ENCODE data around the gene PYROXD2. TPM values are rescaled to one million over a fixed set of nuclear protein-coding genes. Genes with fewer than 3 reads are reported as not detected.

Gene PYROXD2
- total and polyA plus RNA-seq, 2 of the 13 experiments (the other 11 are each of a cell fraction or from before 2014, with no cell fraction given): 2.0 to 6.2 TPM

DNA sequence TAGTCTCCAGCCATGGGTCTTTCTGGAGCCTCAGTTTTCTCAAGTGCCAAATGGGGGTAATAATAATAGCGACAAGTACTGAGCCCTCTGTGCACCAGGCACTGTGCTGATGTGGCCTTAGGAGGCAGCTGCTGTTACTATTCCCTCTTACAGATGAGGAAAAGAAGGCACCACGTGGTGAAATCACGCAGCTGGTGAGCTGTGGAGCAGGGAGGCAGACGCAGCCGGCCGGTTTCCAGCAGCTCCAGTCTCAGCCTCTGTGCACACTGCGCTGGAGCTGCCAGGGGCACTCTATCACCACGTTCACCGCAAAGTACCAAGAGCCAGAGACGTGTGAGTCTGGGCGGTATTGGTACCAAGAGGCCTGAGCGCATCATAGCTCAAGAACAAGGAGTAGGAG lies 9.6 kb downstream of the PYROXD2 start:
- H3K4me3 ChIP-seq (replicated peaks in 1 of 3; ENCODE audit: insufficient read depth in 1 of 3, low read depth in 2 of 3, low read length in 3 of 3): no peak overlapping the region
- WGBS (ENCODE audit: low lambda C conversion rate): 77% methylated on average over 10 of the region's 12 CpGs
- no peak for TF ChIP-seq ZSCAN25 (CRISPR knock-in tag; IDR thresholded peaks at IDR 0.05)
- no peak for TF ChIP-seq KLF13 (CRISPR knock-in tag; IDR thresholded peaks at IDR 0.05)
- TF ChIP-seq, protein P1, sequence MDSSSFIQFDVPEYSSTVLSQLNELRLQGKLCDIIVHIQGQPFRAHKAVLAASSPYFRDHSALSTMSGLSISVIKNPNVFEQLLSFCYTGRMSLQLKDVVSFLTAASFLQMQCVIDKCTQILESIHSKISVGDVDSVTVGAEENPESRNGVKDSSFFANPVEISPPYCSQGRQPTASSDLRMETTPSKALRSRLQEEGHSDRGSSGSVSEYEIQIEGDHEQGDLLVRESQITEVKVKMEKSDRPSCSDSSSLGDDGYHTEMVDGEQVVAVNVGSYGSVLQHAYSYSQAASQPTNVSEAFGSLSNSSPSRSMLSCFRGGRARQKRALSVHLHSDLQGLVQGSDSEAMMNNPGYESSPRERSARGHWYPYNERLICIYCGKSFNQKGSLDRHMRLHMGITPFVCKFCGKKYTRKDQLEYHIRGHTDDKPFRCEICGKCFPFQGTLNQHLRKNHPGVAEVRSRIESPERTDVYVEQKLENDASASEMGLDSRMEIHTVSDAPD (CRISPR knock-in tag; IDR thresholded peaks at IDR 0.05): no peak
- TF ChIP-seq MYC (CRISPR knock-in tag; IDR thresholded peaks at IDR 0.05; ENCODE audit: borderline replicate concordance): no peak
- TF ChIP-seq, protein P2, sequence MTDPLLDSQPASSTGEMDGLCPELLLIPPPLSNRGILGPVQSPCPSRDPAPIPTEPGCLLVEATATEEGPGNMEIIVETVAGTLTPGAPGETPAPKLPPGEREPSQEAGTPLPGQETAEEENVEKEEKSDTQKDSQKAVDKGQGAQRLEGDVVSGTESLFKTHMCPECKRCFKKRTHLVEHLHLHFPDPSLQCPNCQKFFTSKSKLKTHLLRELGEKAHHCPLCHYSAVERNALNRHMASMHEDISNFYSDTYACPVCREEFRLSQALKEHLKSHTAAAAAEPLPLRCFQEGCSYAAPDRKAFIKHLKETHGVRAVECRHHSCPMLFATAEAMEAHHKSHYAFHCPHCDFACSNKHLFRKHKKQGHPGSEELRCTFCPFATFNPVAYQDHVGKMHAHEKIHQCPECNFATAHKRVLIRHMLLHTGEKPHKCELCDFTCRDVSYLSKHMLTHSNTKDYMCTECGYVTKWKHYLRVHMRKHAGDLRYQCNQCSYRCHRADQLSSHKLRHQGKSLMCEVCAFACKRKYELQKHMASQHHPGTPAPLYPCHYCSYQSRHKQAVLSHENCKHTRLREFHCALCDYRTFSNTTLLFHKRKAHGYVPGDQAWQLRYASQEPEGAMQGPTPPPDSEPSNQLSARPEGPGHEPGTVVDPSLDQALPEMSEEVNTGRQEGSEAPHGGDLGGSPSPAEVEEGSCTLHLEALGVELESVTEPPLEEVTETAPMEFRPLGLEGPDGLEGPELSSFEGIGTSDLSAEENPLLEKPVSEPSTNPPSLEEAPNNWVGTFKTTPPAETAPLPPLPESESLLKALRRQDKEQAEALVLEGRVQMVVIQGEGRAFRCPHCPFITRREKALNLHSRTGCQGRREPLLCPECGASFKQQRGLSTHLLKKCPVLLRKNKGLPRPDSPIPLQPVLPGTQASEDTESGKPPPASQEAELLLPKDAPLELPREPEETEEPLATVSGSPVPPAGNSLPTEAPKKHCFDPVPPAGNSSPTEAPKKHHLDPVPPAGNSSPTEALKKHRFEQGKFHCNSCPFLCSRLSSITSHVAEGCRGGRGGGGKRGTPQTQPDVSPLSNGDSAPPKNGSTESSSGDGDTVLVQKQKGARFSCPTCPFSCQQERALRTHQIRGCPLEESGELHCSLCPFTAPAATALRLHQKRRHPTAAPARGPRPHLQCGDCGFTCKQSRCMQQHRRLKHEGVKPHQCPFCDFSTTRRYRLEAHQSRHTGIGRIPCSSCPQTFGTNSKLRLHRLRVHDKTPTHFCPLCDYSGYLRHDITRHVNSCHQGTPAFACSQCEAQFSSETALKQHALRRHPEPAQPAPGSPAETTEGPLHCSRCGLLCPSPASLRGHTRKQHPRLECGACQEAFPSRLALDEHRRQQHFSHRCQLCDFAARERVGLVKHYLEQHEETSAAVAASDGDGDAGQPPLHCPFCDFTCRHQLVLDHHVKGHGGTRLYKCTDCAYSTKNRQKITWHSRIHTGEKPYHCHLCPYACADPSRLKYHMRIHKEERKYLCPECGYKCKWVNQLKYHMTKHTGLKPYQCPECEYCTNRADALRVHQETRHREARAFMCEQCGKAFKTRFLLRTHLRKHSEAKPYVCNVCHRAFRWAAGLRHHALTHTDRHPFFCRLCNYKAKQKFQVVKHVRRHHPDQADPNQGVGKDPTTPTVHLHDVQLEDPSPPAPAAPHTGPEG (CRISPR knock-in tag; IDR thresholded peaks at IDR 0.05): no peak
- no peak for TF ChIP-seq IKZF1 (IDR thresholded peaks at IDR 0.05)
- TF ChIP-seq PHF20 (CRISPR knock-in tag; IDR thresholded peaks at IDR 0.05): no peak
- TF ChIP-seq LCORL (IDR thresholded peaks at IDR 0.05): no peak
- TF ChIP-seq LCORL (CRISPR knock-in tag; IDR thresholded peaks at IDR 0.05): no peak
- no peak for TF ChIP-seq ZNF138 (CRISPR knock-in tag; IDR thresholded peaks at IDR 0.05; ENCODE audit: low read depth)
- no peak for TF ChIP-seq ZNF468 (CRISPR knock-in tag; IDR thresholded peaks at IDR 0.05)
- no peak for TF ChIP-seq AHR (CRISPR knock-in tag; IDR thresholded peaks at IDR 0.05)
- TF ChIP-seq ZFP62 (CRISPR knock-in tag; IDR thresholded peaks at IDR 0.05): no peak
- TF ChIP-seq, protein P3, sequence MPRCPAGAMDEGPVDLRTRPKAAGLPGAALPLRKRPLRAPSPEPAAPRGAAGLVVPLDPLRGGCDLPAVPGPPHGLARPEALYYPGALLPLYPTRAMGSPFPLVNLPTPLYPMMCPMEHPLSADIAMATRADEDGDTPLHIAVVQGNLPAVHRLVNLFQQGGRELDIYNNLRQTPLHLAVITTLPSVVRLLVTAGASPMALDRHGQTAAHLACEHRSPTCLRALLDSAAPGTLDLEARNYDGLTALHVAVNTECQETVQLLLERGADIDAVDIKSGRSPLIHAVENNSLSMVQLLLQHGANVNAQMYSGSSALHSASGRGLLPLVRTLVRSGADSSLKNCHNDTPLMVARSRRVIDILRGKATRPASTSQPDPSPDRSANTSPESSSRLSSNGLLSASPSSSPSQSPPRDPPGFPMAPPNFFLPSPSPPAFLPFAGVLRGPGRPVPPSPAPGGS (CRISPR knock-in tag; IDR thresholded peaks at IDR 0.05): no peak
- no peak for TF ChIP-seq ZNF772 (CRISPR knock-in tag; IDR thresholded peaks at IDR 0.05)
- no peak for TF ChIP-seq CAMTA2 (CRISPR knock-in tag; IDR thresholded peaks at IDR 0.05; ENCODE audit: borderline replicate concordance)
- no peak for TF ChIP-seq RFX3 (CRISPR knock-in tag; IDR thresholded peaks at IDR 0.05)
- TF ChIP-seq ZNF207 (IDR thresholded peaks at IDR 0.05; ENCODE audit: borderline replicate concordance): no peak
- TF ChIP-seq HDAC1 (CRISPR knock-in tag; IDR thresholded peaks at IDR 0.05): no peak
- no peak for FAIRE-seq
- no peak overlapping the region for H3K4me2 ChIP-seq (ENCODE audit: low read depth, low read length)
- no peak overlapping the region for H3K27ac ChIP-seq (ENCODE audit: extremely low read length, insufficient read depth, low read length)
- no peaks in the 10 kb centered on the region for H3K9me3 ChIP-seq (ENCODE audit: low read length)
- in situ Hi-C loops (cut with HindIII; ENCODE audit: extremely low pct_ligation_motif_present, low pct_unique_long_range_greater_than_20kb) (no loop called here), intact Hi-C loops (cut with micrococcal nuclease; ENCODE audit: unreplicated experiment) (no loop called here)
- no peak for DNase-seq (ENCODE audit: low spot score)
- H3K27me3 ChIP-seq (ENCODE audit: control insufficient read depth in 1 of 2, insufficient read depth in 2 of 2, low read length in 2 of 2): no peaks in the 10 kb centered on the region
- no peak for ATAC-seq
- H3K79me2 ChIP-seq (ENCODE audit: insufficient read depth, low read length): no peaks in the 10 kb centered on the region
- CTCF ChIA-PET (ENCODE audit: low intra/inter-chr PET ratio, low total read pairs): no interaction called here
- POLR2A ChIA-PET: interaction anchor here (1.0 to 1.3 kb wide), 2 partner anchors 9 to 10 kb away, joined by 3 to 4 read pairs; partner anchors contain the start of gene PYROXD2
- H3K36me3 ChIP-seq (replicated peaks in 1 of 2; ENCODE audit: control insufficient read depth in 1 of 2, insufficient read depth in 2 of 2, low read length in 2 of 2): no peaks in the 10 kb centered on the region
- H2AFZ ChIP-seq (ENCODE audit: low read length): no peak overlapping the region
- no peak overlapping the region for H3K9ac ChIP-seq (ENCODE audit: insufficient read depth, low read depth, low read length)
- H4K20me1 ChIP-seq (ENCODE audit: insufficient read depth, low read length): no peaks in the 10 kb centered on the region
- H3K4me1 ChIP-seq (ENCODE audit: insufficient read depth, low read length): no peaks in the 10 kb centered on the region
- BruUV-seq (replicated peaks): no TSS peak
